ENCODE measurements around the gene TRIM3. TPM values are rescaled to one million over a fixed set of nuclear protein-coding genes. Genes with fewer than 3 reads are reported as not detected.

TRIM3 gene
- total RNA-seq, 1 donor from 2014 or later, result 6.8 TPM

DNA sequence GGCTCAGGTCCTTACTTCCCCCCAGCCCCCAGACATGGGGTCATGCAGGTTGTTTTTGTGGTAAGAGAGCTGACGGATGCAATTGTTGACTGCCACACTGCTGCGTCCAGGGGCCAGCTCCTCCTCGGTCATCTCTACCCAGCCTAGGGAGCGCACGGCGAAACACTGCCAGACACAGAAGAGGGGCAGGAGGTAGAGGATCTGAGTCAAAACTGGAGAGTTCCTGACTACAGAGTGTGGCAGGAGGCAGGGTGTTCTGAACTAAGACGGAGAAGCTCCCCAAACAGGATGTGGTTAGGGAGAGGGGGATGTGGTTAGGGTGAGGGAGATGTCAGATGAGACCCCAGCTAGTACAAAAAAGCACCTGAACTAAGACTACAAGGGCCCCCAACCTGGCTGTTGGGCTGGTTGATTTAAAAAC lies 71.2 kb downstream of the TRIM3 start:
- Mint-ChIP-seq H3K27me3 (ENCODE audit: low read depth) (no peaks in the 10 kb centered on the region), H3K9me3 (no peaks in the 10 kb centered on the region), H3K4me1 (ENCODE audit: low read depth) (peaks cover 56% of the 10 kb centered on the region), H3K36me3 (ENCODE audit: low read depth) (peaks cover 35% of the 10 kb centered on the region), H3K4me3 (ENCODE audit: low read depth) (peak overlapping the region; percentile 64), H3K27ac (peak overlapping the region; percentile 93)
- peak; percentile 78 for DNase-seq (ENCODE audit: low spot score)
- intact Hi-C loops (cut with micrococcal nuclease), result loop anchor here (1.0 to 5.0 kb wide), 4 partner anchors 12 to 80 kb away; partner anchors contain the start of genes APBB1, CAVIN3 and SMPD1

DNA sequence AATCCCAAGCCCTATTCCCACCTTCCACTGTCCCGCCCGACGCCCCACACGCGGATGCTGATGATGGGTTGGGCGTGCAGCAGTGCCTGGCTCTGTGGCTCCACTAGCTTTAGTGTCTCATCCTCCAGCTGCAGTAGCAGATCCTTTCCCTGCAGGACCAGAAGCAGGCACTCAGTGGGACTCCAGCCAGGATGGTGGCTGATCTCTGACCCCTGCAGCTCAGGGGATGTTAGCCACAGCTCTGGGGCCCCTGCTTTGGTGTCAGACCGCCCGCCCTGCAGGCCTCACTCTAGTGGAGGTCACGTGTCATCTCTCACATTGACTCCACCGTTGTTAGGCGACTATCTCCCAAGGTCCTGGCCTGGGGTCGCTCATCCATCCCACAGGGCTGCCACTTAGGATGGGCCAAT lies 71.7 kb downstream of the TRIM3 start:
- Mint-ChIP-seq H3K4me1 (ENCODE audit: low read depth) (peaks cover 52% of the 10 kb centered on the region), H3K27ac (peak overlapping the region; percentile 93), H3K27me3 (ENCODE audit: low read depth) (no peaks in the 10 kb centered on the region), H3K9me3 (no peaks in the 10 kb centered on the region), H3K4me3 (ENCODE audit: low read depth) (peak overlapping the region; percentile 64), H3K36me3 (ENCODE audit: low read depth) (peaks cover 38% of the 10 kb centered on the region)
- peak; percentile 32 for DNase-seq (ENCODE audit: low spot score)
- intact Hi-C loops (cut with micrococcal nuclease), result loop anchor here (1.0 to 5.0 kb wide), 4 partner anchors 12 to 80 kb away; partner anchors contain the start of genes APBB1, CAVIN3 and SMPD1

GRCh38 chr11:6401464-6401863 lies 72.3 kb downstream of the TRIM3 start:
- Mint-ChIP-seq H3K4me3 (ENCODE audit: low read depth) (no peak overlapping the region), H3K27ac (no peak overlapping the region), H3K27me3 (ENCODE audit: low read depth) (no peaks in the 10 kb centered on the region), H3K4me1 (ENCODE audit: low read depth) (peaks cover 47% of the 10 kb centered on the region), H3K36me3 (ENCODE audit: low read depth) (peaks cover 38% of the 10 kb centered on the region), H3K9me3 (no peaks in the 10 kb centered on the region)
- intact Hi-C loops (cut with micrococcal nuclease), result loop anchor here (5.0 kb wide), 1 partner anchor 79 kb away; the partner anchor contains the start of gene CAVIN3
- no peak for DNase-seq (ENCODE audit: low spot score)

DNA sequence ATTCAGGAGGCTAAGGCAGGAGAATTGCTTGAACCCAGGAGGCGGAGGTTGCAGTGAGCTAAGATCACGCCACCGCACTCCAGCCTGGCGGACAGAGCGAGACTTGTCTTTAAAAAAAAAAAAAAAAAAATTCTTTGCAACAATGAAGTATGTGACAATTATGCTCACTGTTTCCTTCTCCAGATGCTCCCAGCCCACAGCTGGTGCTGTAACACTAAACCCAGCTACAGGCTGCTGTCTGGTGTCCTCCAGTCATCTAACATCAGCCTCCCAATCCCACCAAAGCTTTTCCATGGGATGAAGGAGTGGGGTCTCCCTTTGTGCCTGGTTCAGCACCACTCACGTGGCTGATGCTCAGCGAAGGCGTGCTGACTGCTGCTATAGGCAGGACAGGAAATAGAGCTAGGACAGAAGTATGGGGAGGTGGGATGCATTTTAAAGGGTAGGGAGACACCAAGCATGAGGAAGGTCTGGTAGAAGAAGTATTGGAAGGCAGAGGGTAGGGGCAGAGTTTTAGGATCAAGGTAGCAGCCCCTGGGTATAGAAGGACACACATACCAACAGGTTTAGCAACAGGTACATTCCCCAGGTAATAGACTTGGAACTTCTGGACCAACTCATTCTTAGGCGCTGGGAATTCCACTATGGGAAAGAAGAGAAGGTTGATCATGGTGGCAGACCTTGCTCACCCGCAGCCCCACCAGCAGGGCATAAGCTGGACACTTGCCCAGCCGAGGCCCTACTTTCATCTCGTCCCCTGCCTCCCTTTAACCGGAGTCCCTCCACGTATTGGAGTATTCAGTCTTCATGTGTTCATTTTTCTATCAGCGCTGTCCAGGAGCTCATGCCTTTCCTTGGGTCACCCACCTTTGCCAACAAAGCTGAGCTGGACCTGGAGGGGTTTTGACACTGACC lies 73.1 kb downstream of the TRIM3 start:
- Mint-ChIP-seq H3K4me3 (ENCODE audit: low read depth) (no peak overlapping the region), H3K9me3 (no peaks in the 10 kb centered on the region), H3K36me3 (ENCODE audit: low read depth) (peaks cover 41% of the 10 kb centered on the region), H3K27ac (no peak overlapping the region), H3K4me1 (ENCODE audit: low read depth) (peaks cover 42% of the 10 kb centered on the region), H3K27me3 (ENCODE audit: low read depth) (no peaks in the 10 kb centered on the region)
- intact Hi-C loops (cut with micrococcal nuclease), result loop anchor here (5.0 kb wide), 1 partner anchor 78 kb away; the partner anchor contains the start of gene CAVIN3
- DNase-seq (ENCODE audit: low spot score), result no peak

Other genes starting within 250 kb of the TRIM3 start
- 17.6 and 17.9 TPM in 2 replicates for gene FHIP1B, start 239.3 kb downstream of the TRIM3 start, total RNA-seq
- not detected in 2 replicates for gene CNGA4, start 234.9 kb downstream of the TRIM3 start, total RNA-seq
- gene CCKBR, start 214.1 kb downstream of the TRIM3 start, total RNA-seq, result not detected in 2 replicates
- gene CAVIN3, start 153.4 kb downstream of the TRIM3 start, total RNA-seq, result 83.1 and 84.3 TPM in 2 replicates
- gene SMPD1, start 83.5 kb downstream of the TRIM3 start, total RNA-seq, result 15.4 and 16.0 TPM in 2 replicates
- 31.0 and 33.0 TPM in 2 replicates for gene APBB1, start 54.8 kb downstream of the TRIM3 start, total RNA-seq
- 0.46 and 0.50 TPM in 2 replicates for gene HPX, start 33.0 kb downstream of the TRIM3 start, total RNA-seq
- gene ARFIP2, start 7.4 kb upstream of the TRIM3 start, total RNA-seq, result 46.8 and 48.6 TPM in 2 replicates
- 42.9 and 43.0 TPM in 2 replicates for gene TIMM10B, start 7.6 kb upstream of the TRIM3 start, total RNA-seq
- gene DNHD1, start 23.3 kb upstream of the TRIM3 start, total RNA-seq, result 27.5 and 28.8 TPM in 2 replicates
- 29.4 and 30.1 TPM in 2 replicates for gene RRP8, start 129.7 kb upstream of the TRIM3 start, total RNA-seq
- 99.5 and 105 TPM in 2 replicates for gene ILK, start 129.8 kb upstream of the TRIM3 start, total RNA-seq
- gene TAF10, start 138.3 kb upstream of the TRIM3 start, total RNA-seq, result 134 and 142 TPM in 2 replicates
- gene TPP1, start 145.5 kb upstream of the TRIM3 start, total RNA-seq, result 36.2 and 39.1 TPM in 2 replicates
- gene DCHS1, start 181.9 kb upstream of the TRIM3 start, total RNA-seq, result 0.51 and 0.57 TPM in 2 replicates
- gene MRPL17, start 209.4 kb upstream of the TRIM3 start, total RNA-seq, result 103 and 108 TPM in 2 replicates

Data from activated T-helper 2 cell treated with anti-CD3 and anti-CD28 coated beads, Interferon-gamma antibody, Interleukin-2, Interleukin-4, amounts not matched to agents 10 μg/mL and 5 μg/mL and 100 μg/mL, durations not matched to agents 14 hours and 24 hours and 36 hours (primary cell).